HL-60 (cell line): ENCODE results near the gene EIF1.

ENCODE experiments used
- DNase-seq, 2 experiments: peaks; one replicate each; pipeline ENCODE4 v3.0.0-alpha.2; 2010 to 2020; ENCODE audit warnings: low read depth in 1 of 2, low spot score in 1 of 2
- H3K27ac ChIP-seq: fragments of 250-450 bp; sonication (Bioruptor Pico); replicated peaks from 2 replicates; pipeline ENCODE4 v1.5.1; 2020; ENCODE audit warnings: mild to moderate bottlenecking, moderate library complexity
- H3K27me3 ChIP-seq: fragments of 250-450 bp; sonication (Bioruptor Pico); 2 replicates; pipeline ENCODE4 v1.5.1; 2021; ENCODE audit warnings: mild to moderate bottlenecking, moderate library complexity; ENCODE audit not compliant: insufficient read depth, poor library complexity, severe bottlenecking
- H3K4me3 ChIP-seq: replicated peaks from 2 replicates; pipeline ENCODE4 v1.5.1; 2011; ENCODE audit warnings: mild to moderate bottlenecking, control low read depth, low read length; ENCODE audit not compliant: insufficient read depth
- GABPA ChIP-seq: IDR thresholded peaks from 2 replicates; pipeline ENCODE4 v1.6.1; 2012; ENCODE audit warnings: low read depth
- POLR2AphosphoS5 ChIP-seq: IDR thresholded peaks from 2 replicates; pipeline ENCODE4 v1.6.1; 2012; ENCODE audit warnings: low read depth
- SPI1 ChIP-seq: IDR thresholded peaks from 2 replicates; pipeline ENCODE4 v1.6.1; 2012; ENCODE audit warnings: low read depth, mild to moderate bottlenecking, borderline replicate concordance
- TF ChIP-seq, protein P1 (sequence below): IDR thresholded peaks from 2 replicates; pipeline ENCODE4 v1.6.1; 2012; ENCODE audit warnings: low read depth; ENCODE audit not compliant: insufficient replicate concordance
- TF ChIP-seq, protein P2 (sequence below): IDR thresholded peaks from one replicate; pipeline ENCODE4 v1.5.1; 2011; ENCODE audit warnings: low read length, control low read depth, inconsistent platforms; ENCODE audit not compliant: insufficient read depth

Gene EIF1

DNA sequence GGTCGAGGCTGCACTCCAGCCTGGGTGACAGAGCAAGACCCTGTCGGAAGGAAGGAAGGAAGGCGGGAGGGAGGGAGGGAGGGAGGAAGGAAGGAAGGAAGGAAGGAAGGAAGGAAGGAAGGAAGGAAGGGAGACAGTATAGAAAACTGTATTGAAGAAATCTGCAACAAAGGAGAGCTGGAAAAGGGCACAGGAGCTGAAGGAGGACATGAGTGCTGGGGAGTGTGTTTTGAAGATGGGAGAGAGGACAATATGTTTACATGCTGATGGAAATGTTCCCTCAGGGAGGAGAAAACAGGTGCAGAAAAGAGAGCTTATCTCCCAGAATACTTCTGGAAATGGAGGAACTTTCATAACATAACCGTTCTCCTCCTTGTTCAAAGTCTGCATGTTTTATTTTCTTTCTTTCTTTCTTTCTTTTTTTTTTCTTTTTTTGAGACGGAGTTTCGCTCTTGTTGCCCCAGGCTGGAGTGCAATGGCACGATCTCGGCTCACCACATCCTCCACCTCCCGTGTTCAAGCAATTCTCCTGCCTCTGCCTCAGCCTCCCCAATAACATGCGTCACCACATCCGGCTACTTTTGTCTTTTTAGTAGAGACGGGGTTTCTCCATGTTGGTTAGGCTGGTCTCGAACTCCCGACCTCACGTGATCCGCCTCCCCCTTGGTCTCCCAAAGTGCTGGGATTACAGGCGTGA lies 48.4 kb downstream of the EIF1 start:
- peaks cover 48% of the 10 kb centered on the region for H3K27me3 ChIP-seq
- no peak for DNase-seq
- H3K27ac ChIP-seq = no peak overlapping the region
- TF ChIP-seq, protein P1, sequence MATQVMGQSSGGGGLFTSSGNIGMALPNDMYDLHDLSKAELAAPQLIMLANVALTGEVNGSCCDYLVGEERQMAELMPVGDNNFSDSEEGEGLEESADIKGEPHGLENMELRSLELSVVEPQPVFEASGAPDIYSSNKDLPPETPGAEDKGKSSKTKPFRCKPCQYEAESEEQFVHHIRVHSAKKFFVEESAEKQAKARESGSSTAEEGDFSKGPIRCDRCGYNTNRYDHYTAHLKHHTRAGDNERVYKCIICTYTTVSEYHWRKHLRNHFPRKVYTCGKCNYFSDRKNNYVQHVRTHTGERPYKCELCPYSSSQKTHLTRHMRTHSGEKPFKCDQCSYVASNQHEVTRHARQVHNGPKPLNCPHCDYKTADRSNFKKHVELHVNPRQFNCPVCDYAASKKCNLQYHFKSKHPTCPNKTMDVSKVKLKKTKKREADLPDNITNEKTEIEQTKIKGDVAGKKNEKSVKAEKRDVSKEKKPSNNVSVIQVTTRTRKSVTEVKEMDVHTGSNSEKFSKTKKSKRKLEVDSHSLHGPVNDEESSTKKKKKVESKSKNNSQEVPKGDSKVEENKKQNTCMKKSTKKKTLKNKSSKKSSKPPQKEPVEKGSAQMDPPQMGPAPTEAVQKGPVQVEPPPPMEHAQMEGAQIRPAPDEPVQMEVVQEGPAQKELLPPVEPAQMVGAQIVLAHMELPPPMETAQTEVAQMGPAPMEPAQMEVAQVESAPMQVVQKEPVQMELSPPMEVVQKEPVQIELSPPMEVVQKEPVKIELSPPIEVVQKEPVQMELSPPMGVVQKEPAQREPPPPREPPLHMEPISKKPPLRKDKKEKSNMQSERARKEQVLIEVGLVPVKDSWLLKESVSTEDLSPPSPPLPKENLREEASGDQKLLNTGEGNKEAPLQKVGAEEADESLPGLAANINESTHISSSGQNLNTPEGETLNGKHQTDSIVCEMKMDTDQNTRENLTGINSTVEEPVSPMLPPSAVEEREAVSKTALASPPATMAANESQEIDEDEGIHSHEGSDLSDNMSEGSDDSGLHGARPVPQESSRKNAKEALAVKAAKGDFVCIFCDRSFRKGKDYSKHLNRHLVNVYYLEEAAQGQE = no peak
- TF ChIP-seq, protein P2, sequence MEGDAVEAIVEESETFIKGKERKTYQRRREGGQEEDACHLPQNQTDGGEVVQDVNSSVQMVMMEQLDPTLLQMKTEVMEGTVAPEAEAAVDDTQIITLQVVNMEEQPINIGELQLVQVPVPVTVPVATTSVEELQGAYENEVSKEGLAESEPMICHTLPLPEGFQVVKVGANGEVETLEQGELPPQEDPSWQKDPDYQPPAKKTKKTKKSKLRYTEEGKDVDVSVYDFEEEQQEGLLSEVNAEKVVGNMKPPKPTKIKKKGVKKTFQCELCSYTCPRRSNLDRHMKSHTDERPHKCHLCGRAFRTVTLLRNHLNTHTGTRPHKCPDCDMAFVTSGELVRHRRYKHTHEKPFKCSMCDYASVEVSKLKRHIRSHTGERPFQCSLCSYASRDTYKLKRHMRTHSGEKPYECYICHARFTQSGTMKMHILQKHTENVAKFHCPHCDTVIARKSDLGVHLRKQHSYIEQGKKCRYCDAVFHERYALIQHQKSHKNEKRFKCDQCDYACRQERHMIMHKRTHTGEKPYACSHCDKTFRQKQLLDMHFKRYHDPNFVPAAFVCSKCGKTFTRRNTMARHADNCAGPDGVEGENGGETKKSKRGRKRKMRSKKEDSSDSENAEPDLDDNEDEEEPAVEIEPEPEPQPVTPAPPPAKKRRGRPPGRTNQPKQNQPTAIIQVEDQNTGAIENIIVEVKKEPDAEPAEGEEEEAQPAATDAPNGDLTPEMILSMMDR = no peak
- TF ChIP-seq GABPA (no peak), POLR2AphosphoS5 (no peak), SPI1 (no peak)
- H3K4me3 ChIP-seq = no peak overlapping the region

DNA sequence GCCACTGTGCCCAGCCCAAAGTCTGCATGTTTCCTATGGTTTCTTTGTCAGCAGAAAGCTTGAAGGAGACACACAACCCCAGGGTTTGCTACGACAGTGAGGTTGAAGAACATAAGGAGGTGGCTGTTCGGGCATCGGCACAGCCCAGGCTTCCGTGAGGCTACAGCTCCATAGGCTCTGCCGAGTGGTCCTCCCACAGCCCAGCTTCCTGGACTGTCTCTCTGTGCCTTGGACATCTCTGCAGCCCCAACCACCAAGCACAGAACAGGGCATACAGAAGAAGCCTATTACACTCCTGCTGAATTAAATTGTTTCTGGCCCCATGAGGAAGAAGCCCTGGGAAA lies 49.0 kb downstream of the EIF1 start:
- Histone ChIP-seq H3K27ac (no peak overlapping the region), H3K4me3 (no peak overlapping the region), H3K27me3 (peaks cover 43% of the 10 kb centered on the region)
- DNase-seq = no peak
- TF ChIP-seq POLR2AphosphoS5 = no peak
- TF ChIP-seq, protein P1 = no peak
- no peak for TF ChIP-seq GABPA
- TF ChIP-seq, protein P2 = no peak
- TF ChIP-seq SPI1 = no peak

DNA sequence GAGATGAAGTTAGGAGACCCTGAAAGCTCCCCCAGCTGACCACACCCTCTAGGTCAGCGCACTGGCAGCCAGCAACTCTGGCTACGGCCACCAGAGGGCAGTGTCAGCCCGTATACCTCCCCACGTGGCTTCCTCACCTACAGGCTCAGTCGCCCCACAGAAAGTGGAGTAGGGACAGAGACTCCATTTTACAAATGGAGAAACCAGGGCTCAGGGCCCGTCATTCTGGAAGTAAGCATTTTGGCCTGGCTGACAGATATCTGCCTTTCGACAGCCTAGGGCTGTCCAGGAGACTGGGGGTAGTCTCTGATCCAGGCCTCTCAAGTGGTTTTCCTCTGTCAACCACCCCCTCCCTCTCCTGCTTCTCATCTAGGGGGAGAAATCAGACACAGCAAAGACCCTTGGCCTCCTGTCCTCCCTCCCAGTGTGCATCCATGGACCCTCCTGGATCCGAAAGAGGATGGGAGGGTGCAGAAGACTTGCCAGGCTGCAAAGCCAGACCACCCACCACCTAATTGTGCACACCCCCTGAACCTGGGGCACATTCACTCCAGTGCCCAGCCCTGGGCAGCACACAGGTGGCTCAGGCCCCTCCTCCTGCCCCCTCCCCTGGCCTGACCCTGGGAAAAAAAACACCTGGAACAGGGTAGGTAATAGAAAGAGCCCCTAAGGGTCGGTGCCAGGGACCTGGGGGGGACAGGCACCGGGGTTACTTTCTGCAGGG lies 49.6 kb downstream of the EIF1 start:
- Histone ChIP-seq H3K27me3 (peaks cover 39% of the 10 kb centered on the region), H3K27ac (no peak overlapping the region), H3K4me3 (no peak overlapping the region)
- no peak for TF ChIP-seq POLR2AphosphoS5
- TF ChIP-seq, protein P1 = no peak
- peak; percentile 10; the same call in 1 of the 2 replicates for TF ChIP-seq SPI1
- TF ChIP-seq, protein P2 = peak; percentile 97
- DNase-seq = peak; percentile 54 to 79
